Iris pigment epithelial cell (primary cell): ENCODE measurements around the gene DRG2.
A peak's percentile ranks its signal among the peaks of the same experiment; 100 is the strongest.

ENCODE experiments used
- DNase-seq: peaks from one replicate; pipeline ENCODE4 v3.0.0-alpha.2; 2011; ENCODE audit warnings: low read depth

The DRG2 gene

DNA sequence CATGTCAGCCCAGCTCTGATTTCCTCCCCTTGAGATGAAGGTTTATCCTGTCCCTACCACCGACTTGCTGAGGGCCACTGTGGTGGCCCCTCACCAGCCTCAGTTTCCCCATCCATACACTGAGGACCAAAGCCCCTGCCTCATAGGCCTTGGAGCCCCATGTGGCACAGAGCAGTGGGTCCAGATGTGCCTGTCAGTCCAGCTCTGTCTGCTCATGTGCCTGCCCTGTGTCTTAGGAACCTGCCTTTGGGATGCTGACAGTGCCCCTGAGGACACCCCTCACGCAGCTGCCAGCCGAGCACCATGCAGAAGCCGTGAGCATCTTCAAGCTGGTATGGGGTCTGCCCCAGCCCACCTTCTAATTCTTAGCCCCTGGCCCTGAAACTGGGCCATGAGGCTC, 56.5 kb downstream of the DRG2 start:
- no peak for DNase-seq

DNA sequence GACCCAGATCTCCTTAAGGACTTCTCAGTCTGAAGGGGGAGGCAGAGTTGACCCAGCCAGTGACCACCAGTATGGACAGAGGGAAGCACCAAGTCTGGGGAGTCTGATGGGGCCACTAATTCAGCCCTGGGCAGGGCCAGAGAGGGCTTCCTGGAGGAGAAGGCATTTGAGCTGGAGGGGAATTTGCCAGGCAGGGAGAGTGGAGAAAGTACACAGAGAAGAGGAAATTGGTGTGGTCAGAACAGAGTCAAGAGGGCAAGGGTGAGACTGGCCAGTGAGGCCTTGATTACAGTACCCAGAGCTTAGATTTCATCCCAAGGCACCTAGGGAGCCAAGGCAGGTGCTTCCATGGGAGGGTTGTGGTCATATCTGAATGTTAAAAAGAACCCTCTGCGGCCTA, 57.1 kb downstream of the DRG2 start:
- peak; percentile 18 for DNase-seq

DNA sequence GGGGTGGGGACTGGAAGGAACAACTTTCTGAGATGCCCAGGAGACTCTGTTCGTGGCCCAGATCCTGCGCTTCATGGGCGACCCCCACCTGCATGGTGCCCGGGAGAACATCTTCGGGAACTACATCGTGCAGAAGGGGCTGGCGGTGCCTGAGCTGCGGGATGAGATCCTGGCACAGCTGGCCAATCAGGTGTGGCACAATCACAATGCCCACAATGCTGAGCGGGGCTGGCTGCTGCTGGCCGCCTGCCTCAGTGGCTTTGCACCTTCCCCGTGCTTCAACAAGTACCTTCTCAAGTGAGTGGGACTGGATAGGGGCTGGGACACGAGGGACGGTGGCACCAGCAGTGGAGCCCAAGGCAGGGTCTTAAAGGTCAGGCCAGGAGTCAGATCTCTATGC, 58.1 kb downstream of the DRG2 start:
- no peak for DNase-seq

DNA sequence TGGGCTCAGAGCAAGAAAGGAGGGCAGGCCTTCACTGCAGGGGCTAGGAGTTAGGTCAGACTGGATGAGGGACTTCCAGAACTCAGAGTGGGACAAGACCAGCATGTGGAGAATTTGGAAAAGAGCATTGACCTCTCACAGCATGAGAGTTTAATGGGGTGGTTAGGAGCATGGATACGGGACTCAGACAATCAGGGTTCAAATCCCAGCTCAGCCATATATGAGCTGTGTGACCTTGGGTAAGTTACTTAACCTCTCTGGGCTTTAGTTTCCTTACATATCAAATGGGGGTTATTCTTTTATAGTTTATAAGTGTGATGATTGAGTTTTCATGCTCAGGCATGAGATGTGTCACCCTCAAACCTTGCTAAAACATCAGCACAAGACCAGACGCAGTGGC, 58.5 kb downstream of the DRG2 start:
- DNase-seq, result no peak

DNA sequence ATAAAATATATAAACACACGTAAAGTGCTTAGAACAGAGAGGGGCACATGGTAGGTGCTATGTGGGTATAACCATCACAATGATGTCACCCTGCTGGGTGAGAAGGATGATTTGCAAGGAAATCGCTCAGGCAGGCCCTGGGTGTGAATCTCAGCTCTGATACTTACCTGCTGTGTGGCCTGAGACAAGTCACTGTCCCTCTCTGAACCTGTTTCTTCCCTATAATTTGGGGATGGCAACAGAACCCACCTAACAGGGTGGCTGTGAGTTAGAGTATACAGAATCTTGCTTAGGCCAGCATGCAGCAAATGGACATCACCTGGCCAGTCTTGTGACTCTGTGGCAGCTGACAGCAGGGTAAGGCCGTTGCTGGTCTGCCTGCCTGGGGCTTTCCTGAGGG, 59.2 kb downstream of the DRG2 start:
- DNase-seq, result no peak

DNA sequence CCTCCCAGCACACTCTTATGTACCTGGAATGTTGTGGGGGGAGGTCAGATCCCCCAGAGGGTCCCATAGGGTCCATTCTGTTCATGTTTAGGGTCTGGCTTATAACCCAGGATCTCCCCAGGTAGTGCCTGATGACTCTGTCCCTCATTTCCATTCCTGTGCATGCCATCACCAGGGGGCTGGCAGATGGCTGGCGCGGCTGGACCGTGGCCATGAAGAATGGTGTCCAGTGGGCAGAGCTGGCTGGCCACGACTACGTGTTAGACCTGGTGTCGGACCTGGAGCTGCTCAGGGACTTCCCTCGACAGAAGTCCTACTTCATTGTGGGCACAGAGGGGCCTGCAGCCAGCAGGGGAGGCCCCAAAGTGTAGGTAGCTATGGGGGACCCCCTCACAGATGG, 60.8 kb downstream of the DRG2 start:
- DNase-seq, result no peak

DNA sequence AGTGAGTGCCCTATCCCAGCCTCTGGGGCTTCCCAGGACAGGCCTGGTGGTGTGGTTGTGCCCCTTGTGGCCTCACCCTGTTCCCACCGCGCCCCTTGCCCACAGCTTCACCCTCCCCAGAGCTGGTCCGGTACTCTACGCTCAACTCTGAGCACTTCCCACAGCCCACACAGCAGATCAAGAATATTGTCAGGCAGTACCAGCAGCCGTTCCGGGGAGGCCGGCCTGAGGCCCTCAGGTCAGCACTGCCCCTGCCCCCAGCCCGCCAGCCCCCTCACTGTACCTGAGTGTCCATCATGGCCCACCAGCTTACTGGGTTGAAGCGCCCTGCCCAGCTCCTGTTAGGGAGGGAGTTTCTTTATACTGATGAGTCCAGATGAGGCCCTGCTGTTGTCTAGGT, 63.5 kb downstream of the DRG2 start:
- DNase-seq, result no peak

DNA sequence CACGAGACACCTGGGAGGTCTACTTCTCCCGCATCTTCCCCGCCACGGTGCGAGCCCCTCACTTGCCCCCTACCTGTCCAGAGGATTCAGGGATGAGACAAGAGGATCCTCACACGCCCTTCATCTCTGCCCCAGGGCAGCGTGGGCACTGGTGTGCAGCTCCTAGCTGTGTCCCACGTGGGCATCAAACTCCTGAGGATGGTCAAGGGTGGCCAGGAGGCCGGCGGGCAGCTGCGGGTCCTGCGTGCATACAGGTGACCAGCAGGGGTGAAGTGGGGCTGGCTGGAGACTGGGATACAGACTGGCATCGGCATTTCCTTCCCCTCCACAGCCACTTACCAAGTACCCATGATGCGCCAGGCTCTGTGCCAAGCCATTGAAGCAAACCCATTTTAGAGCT, 67.4 kb downstream of the DRG2 start:
- DNase-seq, result no peak

DNA sequence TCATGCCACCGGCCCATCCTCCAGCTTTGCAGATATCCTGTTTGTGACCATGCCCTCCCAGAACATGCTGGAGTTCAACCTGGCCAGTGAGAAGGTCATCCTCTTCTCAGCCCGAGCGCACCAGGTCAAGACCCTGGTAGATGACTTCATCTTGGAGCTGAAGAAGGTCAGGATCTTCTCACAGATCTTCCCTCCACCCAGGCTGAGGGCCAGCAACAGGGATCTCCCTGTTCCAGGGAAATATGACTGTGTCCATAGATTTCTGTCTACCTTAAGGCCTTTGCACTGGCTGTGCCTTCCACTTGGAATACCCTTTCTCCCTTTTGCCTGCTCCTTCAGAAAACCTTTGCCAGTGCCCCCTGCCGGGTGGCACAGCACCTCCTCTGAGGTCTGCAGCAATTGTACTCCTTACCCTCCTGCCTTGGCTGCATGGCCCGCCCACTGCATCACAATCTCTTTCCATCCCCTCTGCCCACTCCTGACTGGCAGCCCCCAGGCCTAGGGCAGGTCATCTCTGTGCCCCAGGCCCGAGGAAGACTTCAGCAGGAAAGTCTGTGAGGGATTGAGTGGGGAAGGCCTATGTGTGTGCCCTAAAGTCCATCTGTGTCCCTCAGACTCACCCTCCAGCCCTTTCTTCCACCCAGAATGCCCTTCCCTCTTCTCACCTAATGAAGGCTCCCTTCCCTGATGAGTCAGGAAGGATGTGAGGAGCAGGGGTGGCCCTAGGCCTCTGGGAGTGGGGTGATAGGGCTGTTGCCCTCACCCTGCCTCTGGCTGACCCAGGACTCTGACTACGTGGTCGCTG, 68.6 kb downstream of the DRG2 start:
- no peak for DNase-seq

DNA sequence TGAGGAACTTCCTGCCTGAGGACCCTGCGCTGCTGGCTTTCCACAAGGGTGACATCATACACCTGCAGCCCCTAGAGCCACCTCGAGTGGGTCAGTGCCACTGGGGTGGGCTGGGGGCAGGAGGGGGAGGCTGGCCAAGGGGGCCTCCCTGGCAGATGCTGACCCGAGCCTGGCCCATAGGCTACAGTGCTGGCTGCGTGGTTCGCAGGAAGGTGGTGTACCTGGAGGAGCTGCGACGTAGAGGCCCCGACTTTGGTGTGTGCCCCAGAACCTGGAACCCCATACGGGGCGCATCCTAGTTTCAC, 69.2 kb downstream of the DRG2 start:
- DNase-seq, result no peak
